HEK293 (cell line): ENCODE results near the gene HOXC10.

Experiments used
- HOXA7 ChIP-seq: sonication (generic); formaldehyde crosslinking; IDR thresholded peaks from 2 replicates; pipeline ENCODE4 v1.8.1; 2022; ENCODE audit warnings: missing genetic modification reagents, borderline replicate concordance
- HOXC10 ChIP-seq: sonication (generic); formaldehyde crosslinking; IDR thresholded peaks from 2 replicates; pipeline ENCODE4 v1.8.1; 2023; ENCODE audit warnings: mild to moderate bottlenecking, missing genetic modification reagents
- IKZF3 ChIP-seq: fragments of 450-650 bp; IDR thresholded peaks from 2 replicates; pipeline ENCODE4 v1.5.0; 2018; ENCODE audit warnings: missing biosample characterization, mild to moderate bottlenecking, missing genetic modification characterization, moderate library complexity
- KLF16 ChIP-seq: fragments of 450-650 bp; formaldehyde crosslinking; IDR thresholded peaks from 2 replicates; pipeline ENCODE4 v1.5.1; 2017; ENCODE audit warnings: missing biosample characterization, missing genetic modification characterization
- KLF17 ChIP-seq: fragments of 450-650 bp; formaldehyde crosslinking; IDR thresholded peaks from 2 replicates; pipeline ENCODE4 v1.5.1; 2016; ENCODE audit warnings: missing biosample characterization, missing genetic modification characterization
- MZF1 ChIP-seq: fragments of 450-650 bp; formaldehyde crosslinking; IDR thresholded peaks from 2 replicates; pipeline ENCODE4 v1.5.1; 2017; ENCODE audit warnings: missing biosample characterization, missing genetic modification characterization, borderline replicate concordance
- PRDM1 ChIP-seq: fragments of 450-650 bp; formaldehyde crosslinking; IDR thresholded peaks from 2 replicates; pipeline ENCODE4; 2016; ENCODE audit warnings: missing biosample characterization, missing genetic modification characterization
- PRDM6 ChIP-seq: fragments of 450-650 bp; formaldehyde crosslinking; IDR thresholded peaks from 2 replicates; pipeline ENCODE4 v1.5.1; 2017; ENCODE audit warnings: missing biosample characterization, missing genetic modification characterization
- ZBTB1 ChIP-seq: fragments of 450-650 bp; formaldehyde crosslinking; IDR thresholded peaks from 2 replicates; pipeline ENCODE4 v1.5.1; 2016; ENCODE audit warnings: missing biosample characterization, missing genetic modification characterization
- ZBTB10 ChIP-seq: fragments of 450-650 bp; formaldehyde crosslinking; IDR thresholded peaks from 2 replicates; pipeline ENCODE4 v1.5.1; 2016; ENCODE audit warnings: missing biosample characterization, missing genetic modification characterization
- ZBTB17 ChIP-seq: fragments of 450-650 bp; formaldehyde crosslinking; IDR thresholded peaks from 2 replicates; pipeline ENCODE4 v1.5.1; 2016; ENCODE audit warnings: missing biosample characterization, missing genetic modification characterization
- ZBTB20 ChIP-seq: fragments of 450-650 bp; formaldehyde crosslinking; IDR thresholded peaks from 2 replicates; pipeline ENCODE4 v1.5.1; 2016; ENCODE audit warnings: missing biosample characterization, missing genetic modification characterization
- ZBTB7A ChIP-seq: fragments of 450-650 bp; formaldehyde crosslinking; IDR thresholded peaks from 2 replicates; pipeline ENCODE4 v1.5.1; 2016; ENCODE audit warnings: low read depth, missing biosample characterization, missing genetic modification characterization
- ZNF121 ChIP-seq: fragments of 450-650 bp; formaldehyde crosslinking; IDR thresholded peaks from 2 replicates; pipeline ENCODE4 v1.5.1; 2016; ENCODE audit warnings: missing biosample characterization, missing genetic modification characterization
- ZNF19 ChIP-seq: fragments of 450-650 bp; formaldehyde crosslinking; IDR thresholded peaks from 2 replicates; pipeline ENCODE4; 2016; ENCODE audit warnings: missing biosample characterization, missing genetic modification characterization, low read depth
- ZNF202 ChIP-seq: fragments of 450-650 bp; formaldehyde crosslinking; IDR thresholded peaks from 2 replicates; pipeline ENCODE4 v1.5.1; 2016; ENCODE audit warnings: missing biosample characterization, missing genetic modification characterization, borderline replicate concordance
- ZNF223 ChIP-seq: fragments of 450-650 bp; formaldehyde crosslinking; IDR thresholded peaks from 2 replicates; pipeline ENCODE4 v1.5.1; 2016; ENCODE audit warnings: missing biosample characterization, missing genetic modification characterization
- ZNF324 ChIP-seq: fragments of 450-650 bp; formaldehyde crosslinking; IDR thresholded peaks from 2 replicates; pipeline ENCODE4 v1.5.1; 2016; ENCODE audit warnings: missing biosample characterization, missing genetic modification characterization
- ZNF473 ChIP-seq: fragments of 450-650 bp; formaldehyde crosslinking; IDR thresholded peaks from 2 replicates; pipeline ENCODE4 v1.5.1; 2017; ENCODE audit warnings: missing biosample characterization, missing genetic modification characterization
- ZNF521 ChIP-seq: fragments of 450-650 bp; formaldehyde crosslinking; IDR thresholded peaks from 2 replicates; pipeline ENCODE4 v1.5.1; 2017; ENCODE audit warnings: missing biosample characterization, mild to moderate bottlenecking, missing genetic modification characterization
- ZNF645 ChIP-seq: fragments of 450-650 bp; formaldehyde crosslinking; IDR thresholded peaks from 2 replicates; pipeline ENCODE4; 2016; ENCODE audit warnings: missing biosample characterization, missing genetic modification characterization
- ZNF654 ChIP-seq: fragments of 450-650 bp; formaldehyde crosslinking; IDR thresholded peaks from 2 replicates; pipeline ENCODE4 v1.5.1; 2016; ENCODE audit warnings: low read depth, missing biosample characterization, missing genetic modification characterization
- ZNF704 ChIP-seq: fragments of 450-650 bp; formaldehyde crosslinking; IDR thresholded peaks from 2 replicates; pipeline ENCODE4 v1.5.1; 2016; ENCODE audit warnings: missing biosample characterization, missing genetic modification characterization
- ZNF777 ChIP-seq: fragments of 450-650 bp; formaldehyde crosslinking; IDR thresholded peaks from 2 replicates; pipeline ENCODE4 v1.5.1; 2017; ENCODE audit warnings: missing biosample characterization, missing genetic modification characterization, borderline replicate concordance
- ZSCAN30 ChIP-seq: fragments of 450-650 bp; IDR thresholded peaks from 2 replicates; pipeline ENCODE4 v1.5.1; 2018; ENCODE audit warnings: missing biosample characterization, mild to moderate bottlenecking, missing genetic modification characterization, moderate library complexity
- TF ChIP-seq, protein P1 (sequence below): fragments of 450-650 bp; formaldehyde crosslinking; IDR thresholded peaks from 2 replicates; pipeline ENCODE4 v1.5.1; 2016; ENCODE audit warnings: missing biosample characterization, missing genetic modification characterization
- TF ChIP-seq, protein P2 (sequence below): fragments of 450-650 bp; formaldehyde crosslinking; IDR thresholded peaks from 2 replicates; pipeline ENCODE4 v1.5.1; 2017; ENCODE audit warnings: missing biosample characterization, missing genetic modification characterization
- TF ChIP-seq, protein P3 (sequence below): fragments of 450-650 bp; formaldehyde crosslinking; IDR thresholded peaks from 2 replicates; pipeline ENCODE4 v1.5.1; 2016; ENCODE audit warnings: missing biosample characterization, missing genetic modification characterization

The HOXC10 gene

GRCh38 chr12:54017878-54018467 lies 33.0 kb downstream of the HOXC10 start (continued):
- TF ChIP-seq ZBTB10 (tag by site-specific recombination), result peak; percentile 85
- no peak for TF ChIP-seq ZNF521 (tag by site-specific recombination)
- no peak for TF ChIP-seq ZNF202 (tag by site-specific recombination)
- no peak for TF ChIP-seq ZNF654 (tag by site-specific recombination)
- TF ChIP-seq KLF17, result peak; percentile 53
- no peak for TF ChIP-seq HOXA7 (CRISPR knock-in tag)
- TF ChIP-seq ZBTB20 (tag by site-specific recombination), result peak; percentile 68
- peak; percentile 61; the same call in 1 of the 2 replicates for TF ChIP-seq IKZF3 (tag by site-specific recombination)
- peak; percentile 30; the same call in 1 of the 2 replicates for TF ChIP-seq ZNF324 (tag by site-specific recombination)
- TF ChIP-seq ZSCAN30 (tag by site-specific recombination), result peak; percentile 84; the same call in 1 of the 2 replicates
- TF ChIP-seq ZNF19 (tag by site-specific recombination), result no peak
- no peak; the same call in 1 of the 2 replicates for TF ChIP-seq ZBTB7A (tag by site-specific recombination)
- TF ChIP-seq ZNF645 (tag by site-specific recombination), result no peak
- no peak for TF ChIP-seq PRDM6
- 0 out of 2 replicates have a peak, but pooled peaks have one; percentile 58 for TF ChIP-seq ZBTB17 (tag by site-specific recombination)
- TF ChIP-seq KLF16, result peak; percentile 88
- TF ChIP-seq ZNF777 (tag by site-specific recombination), result no peak
- no peak for TF ChIP-seq ZNF473 (tag by site-specific recombination)
- TF ChIP-seq ZNF223 (tag by site-specific recombination), result no peak
- TF ChIP-seq, protein P1, sequence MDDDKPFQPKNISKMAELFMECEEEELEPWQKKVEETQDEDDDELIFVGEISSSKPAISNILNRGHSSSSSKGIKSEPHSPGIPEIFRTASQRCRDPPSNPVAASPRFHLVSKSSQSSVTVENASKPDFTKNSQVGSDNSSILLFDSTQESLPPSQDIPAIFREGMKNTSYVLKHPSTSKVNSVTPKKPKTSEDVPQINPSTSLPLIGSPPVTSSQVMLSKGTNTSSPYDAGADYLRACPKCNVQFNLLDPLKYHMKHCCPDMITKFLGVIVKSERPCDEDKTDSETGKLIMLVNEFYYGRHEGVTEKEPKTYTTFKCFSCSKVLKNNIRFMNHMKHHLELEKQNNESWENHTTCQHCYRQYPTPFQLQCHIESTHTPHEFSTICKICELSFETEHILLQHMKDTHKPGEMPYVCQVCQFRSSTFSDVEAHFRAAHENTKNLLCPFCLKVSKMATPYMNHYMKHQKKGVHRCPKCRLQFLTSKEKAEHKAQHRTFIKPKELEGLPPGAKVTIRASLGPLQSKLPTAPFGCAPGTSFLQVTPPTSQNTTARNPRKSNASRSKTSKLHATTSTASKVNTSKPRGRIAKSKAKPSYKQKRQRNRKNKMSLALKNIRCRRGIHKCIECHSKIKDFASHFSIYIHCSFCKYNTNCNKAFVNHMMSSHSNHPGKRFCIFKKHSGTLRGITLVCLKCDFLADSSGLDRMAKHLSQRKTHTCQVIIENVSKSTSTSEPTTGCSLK (tag by site-specific recombination), result no peak
- peak; percentile 55; the same call in 1 of the 2 replicates for TF ChIP-seq MZF1 (tag by site-specific recombination)
- TF ChIP-seq, protein P2, sequence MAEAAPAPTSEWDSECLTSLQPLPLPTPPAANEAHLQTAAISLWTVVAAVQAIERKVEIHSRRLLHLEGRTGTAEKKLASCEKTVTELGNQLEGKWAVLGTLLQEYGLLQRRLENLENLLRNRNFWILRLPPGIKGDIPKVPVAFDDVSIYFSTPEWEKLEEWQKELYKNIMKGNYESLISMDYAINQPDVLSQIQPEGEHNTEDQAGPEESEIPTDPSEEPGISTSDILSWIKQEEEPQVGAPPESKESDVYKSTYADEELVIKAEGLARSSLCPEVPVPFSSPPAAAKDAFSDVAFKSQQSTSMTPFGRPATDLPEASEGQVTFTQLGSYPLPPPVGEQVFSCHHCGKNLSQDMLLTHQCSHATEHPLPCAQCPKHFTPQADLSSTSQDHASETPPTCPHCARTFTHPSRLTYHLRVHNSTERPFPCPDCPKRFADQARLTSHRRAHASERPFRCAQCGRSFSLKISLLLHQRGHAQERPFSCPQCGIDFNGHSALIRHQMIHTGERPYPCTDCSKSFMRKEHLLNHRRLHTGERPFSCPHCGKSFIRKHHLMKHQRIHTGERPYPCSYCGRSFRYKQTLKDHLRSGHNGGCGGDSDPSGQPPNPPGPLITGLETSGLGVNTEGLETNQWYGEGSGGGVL (tag by site-specific recombination), result peak; percentile 98
- TF ChIP-seq ZBTB1 (tag by site-specific recombination), result no peak
- TF ChIP-seq HOXC10 (CRISPR knock-in tag), result no peak
- TF ChIP-seq, protein P3, sequence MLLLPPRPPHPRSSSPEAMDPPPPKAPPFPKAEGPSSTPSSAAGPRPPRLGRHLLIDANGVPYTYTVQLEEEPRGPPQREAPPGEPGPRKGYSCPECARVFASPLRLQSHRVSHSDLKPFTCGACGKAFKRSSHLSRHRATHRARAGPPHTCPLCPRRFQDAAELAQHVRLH (tag by site-specific recombination), result 0 out of 2 replicates have a peak, but pooled peaks have one; percentile 60
- TF ChIP-seq PRDM1 (tag by site-specific recombination), result no peak
- no peak for TF ChIP-seq ZNF121 (tag by site-specific recombination)
- TF ChIP-seq ZNF704 (tag by site-specific recombination), result peak; percentile 80; the same call in 1 of the 2 replicates
